Adrenal gland (tissue), 12 donors: Measurements from ENCODE around the gene PTBP1. TPM values are rescaled to one million over a fixed set of nuclear protein-coding genes. Genes with fewer than 3 reads are reported as not detected.
A peak's percentile ranks its signal among the peaks of the same experiment; 100 is the strongest.
"Not testable (repeated sequence)": the region's sequence is repeated elsewhere in the genome, so short reads cannot be mapped to it uniquely, and the experiment has no call there.

Experiments
- DNase-seq, 7 donors: peaks; one replicate each; pipeline ENCODE4 v3.0.0-alpha.2; 2019 to 2020
- H3K27ac ChIP-seq, 5 donors: fragments of 200-600 bp; sonication (generic) in 4 of 5; 1 replicate in 3 of 5; 2 replicates in 2 of 5; pipeline versions ENCODE4 v1.5.1 to v1.8.0; 2016 to 2020; ENCODE audit warnings: mild to moderate bottlenecking in 1 of 5
- H3K27me3 ChIP-seq: fragments of 200-600 bp; 2 replicates; pipeline ENCODE4 v1.8.0; 2021
- H3K36me3 ChIP-seq, 2 donors: fragments of 200-600 bp; replicated peaks in 1 of 2; 1 replicate in 1 of 2; 2 replicates in 1 of 2; pipeline versions ENCODE4 v1.5.1 to v1.8.0; 2018 to 2022
- H3K4me1 ChIP-seq, 2 donors: fragments of 200-600 bp; replicated peaks in 1 of 2; 1 replicate in 1 of 2; 2 replicates in 1 of 2; pipeline versions ENCODE4 v1.5.1 to v1.8.0; 2018 to 2021
- H3K4me3 ChIP-seq, 4 donors: fragments of 200-600 bp; sonication (generic) in 3 of 4; one replicate each; pipeline ENCODE4 v1.5.1; 2016 to 2018
- H3K9me3 ChIP-seq, 3 donors: fragments of 200-600 bp; sonication (generic) in 1 of 3; replicated peaks in 1 of 3; 1 replicate in 2 of 3; 2 replicates in 1 of 3; pipeline versions ENCODE4 v1.5.1 to v1.8.0; 2016 to 2021
- CTCF ChIP-seq, 6 experiments: fragments of 450-650 bp in 4 of 6; fragments of 200-600 bp in 2 of 6; sonication (generic) in 1 of 6; IDR thresholded peaks; 1 replicate in 5 of 6; 2 replicates in 1 of 6; pipeline versions ENCODE4 v1.5.1 to v1.8.0; 2016 to 2021; ENCODE audit warnings: antibody characterized with exemption in 6 of 6, mild to moderate bottlenecking in 2 of 6, moderate library complexity in 1 of 6
- POLR2A ChIP-seq, 2 donors: fragments of 450-650 bp; IDR thresholded peaks; one replicate each; pipeline ENCODE4 v1.6.1; 2017; ENCODE audit warnings: antibody characterized with exemption in 2 of 2, mild to moderate bottlenecking in 2 of 2, moderate library complexity in 1 of 2
- WGBS, 4 donors: extraction: QIAGEN DNeasy Blood & Tissue Kit in 2 of 4; methylation state at CpG; one replicate each; pipeline versions ENCODE4 v1.1.5 to v1.1.7; 2013 to 2017; 5-methylcytosine and 5-hydroxymethylcytosine counted together
- intact Hi-C, 2 donors: fragments of 100-400 bp; cut with DNase I; formaldehyde crosslinking; loops; one replicate each; pipeline versions ENCODE4 v1.14.1 to v1.15.0; 2022 to 2023
- polyA plus RNA-seq, 3 donors: library from polyadenylated mRNA; stranded (reverse); fragments of 200-250 nt in 2 of 3; fragments of 350-450 nt in 1 of 3; fragmentation: Illumina TruSeq in 1 of 3; extraction: RNeasy Lipid Tissue Mini Kit (QIAGEN cat#74804) in 1 of 3; gene quantifications; one replicate each; pipeline ENCODE4 v1.2.3, GENCODE V29; 2013 to 2014
- total RNA-seq, 9 donors: library from RNA; depleted of rRNA in 4 of 9; stranded (reverse); fragments of >200 nt in 4 of 9; fragments of 120-200 nt in 1 of 9; fragmentation: NEBNext Ultra II Directional in 1 of 9; extraction: Animal tissue kit (Norgen Biotek cat#: 25700) in 1 of 9; gene quantifications; one replicate each; pipeline versions ENCODE4 v1.1.0 to v1.2.4, GENCODE V29; 2013 to 2023
- donor health status: healthy with polysubstance abuse.
- donor health status: Bipolar disorder and iron deficiency.
- donor health status: DM: yes; HTN: yes; CAD: no.
- donor health status: DM: no; HTN: no; CAD: no.
- donor health status: DM: no; HTN: no; CAD: no.
- donor health status: DM: yes; HTN: yes; CAD: no.

Gene PTBP1
- total and polyA plus RNA-seq, 12 donors = 64.6 to 236 (median 146) TPM

GRCh38 chr19:848386-848921 lies 51.2 kb downstream of the PTBP1 start:
- intact Hi-C loops = no loop called here
- no peak overlapping the region for H3K27ac ChIP-seq
- H3K9me3 ChIP-seq = no peaks in the 10 kb centered on the region
- H3K4me1 ChIP-seq = peaks cover 6 to 15% of the 10 kb centered on the region in 2 donors
- H3K4me3 ChIP-seq = no peak overlapping the region
- no peaks in the 10 kb centered on the region for H3K36me3 ChIP-seq
- 36 to 45% (median 43%) methylated on average over 9 to 12 of the region's 12 CpGs for WGBS, 4 donors
- H3K27me3 ChIP-seq = peaks cover 19% of the 10 kb centered on the region
- TF ChIP-seq POLR2A (IDR thresholded peaks at IDR 0.05) (no peak), CTCF (IDR thresholded peaks at IDR 0.05) (no peak)
- DNase-seq = peak in 1 of 7 donors; percentile 28

DNA sequence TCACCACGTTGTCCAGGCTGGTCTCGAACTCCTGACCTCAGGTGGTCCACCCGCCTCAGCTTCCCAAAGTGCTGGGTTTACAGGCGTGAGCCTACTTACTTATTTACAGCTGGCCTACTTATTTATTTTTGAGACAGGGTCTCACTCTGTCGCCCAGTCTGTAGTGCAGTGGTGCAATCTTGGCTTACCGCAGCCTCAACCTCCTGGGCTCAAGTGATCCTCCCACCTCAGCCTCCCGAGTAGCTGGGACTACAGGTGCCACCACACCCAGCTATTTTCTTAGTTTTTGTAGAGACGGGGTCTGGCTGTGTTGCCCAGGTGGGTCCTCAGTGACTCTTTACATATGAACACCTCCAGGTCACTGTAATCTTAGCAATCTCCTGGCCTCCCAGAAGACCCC lies 51.9 kb downstream of the PTBP1 start:
- H3K36me3 ChIP-seq, H3K9me3 ChIP-seq, DNase-seq, H3K4me3 ChIP-seq, H3K4me1 ChIP-seq, H3K27ac ChIP-seq, intact Hi-C loops: not testable (repeated sequence)
- WGBS, 4 donors = 78 to 85% (median 82%) methylated on average over 8 of the region's 8 CpGs
- H3K27me3 ChIP-seq = peaks cover 14% of the 10 kb centered on the region

GRCh38 chr19:850221-850978 lies 53.1 kb downstream of the PTBP1 start:
- H3K4me1 ChIP-seq = peaks cover 0 to 10% of the 10 kb centered on the region in 2 donors
- 13 to 52% (median 26%) methylated on average over 8 to 28 of the region's 28 CpGs for WGBS, 4 donors
- intact Hi-C loops = loop anchor here in 1 of 2 donors (10.0 kb wide), 1 partner anchor 76 kb away; no protein-coding TSS in a partner anchor
- H3K27ac ChIP-seq = peak overlapping the region; percentile 21 to 92 (median 65)
- no peaks in the 10 kb centered on the region for H3K36me3 ChIP-seq
- H3K9me3 ChIP-seq = no peaks in the 10 kb centered on the region
- DNase-seq = peak; percentile 88 to 98 (median 96)
- peak overlapping the region in 1 of 4 donors; percentile 21 for H3K4me3 ChIP-seq
- H3K27me3 ChIP-seq = peaks cover 14% of the 10 kb centered on the region
- no peak for TF ChIP-seq CTCF (IDR thresholded peaks at IDR 0.05)
- TF ChIP-seq POLR2A (IDR thresholded peaks at IDR 0.05) = peak in 1 of 2 donors; percentile 35

DNA sequence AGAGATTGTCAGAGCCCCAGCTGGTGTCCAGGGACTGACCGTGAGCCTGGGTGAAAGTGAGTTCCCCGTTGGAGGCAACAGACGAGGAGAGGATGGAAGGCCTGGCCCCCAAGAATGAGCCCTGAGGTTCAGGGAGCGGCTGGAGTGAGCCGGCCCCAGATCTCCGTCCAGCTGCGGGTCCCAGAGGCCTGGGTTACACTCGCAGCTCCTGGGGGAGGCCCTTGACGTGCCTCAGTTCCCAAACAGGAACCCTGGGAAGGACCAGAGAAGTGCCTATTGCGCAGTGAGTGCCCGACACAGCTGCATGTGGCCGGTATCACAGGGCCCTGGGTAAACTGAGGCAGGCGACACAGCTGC lies 53.7 kb downstream of the PTBP1 start:
- Histone ChIP-seq H3K36me3 (no peaks in the 10 kb centered on the region), H3K27ac (peak overlapping the region; percentile 21 to 92 (median 65)), H3K9me3 (no peaks in the 10 kb centered on the region), H3K4me1 (peaks cover 0 to 10% of the 10 kb centered on the region in 2 donors), H3K27me3 (peaks cover 13% of the 10 kb centered on the region), H3K4me3 (peak overlapping the region in 1 of 4 donors; percentile 21)
- intact Hi-C loops = loop anchor here in 1 of 2 donors (10.0 kb wide), 1 partner anchor 76 kb away; no protein-coding TSS in a partner anchor
- WGBS, 4 donors = 17 to 36% (median 27%) methylated on average over 7 to 13 of the region's 13 CpGs
- DNase-seq = no peak
- TF ChIP-seq CTCF (IDR thresholded peaks at IDR 0.05) (no peak), POLR2A (IDR thresholded peaks at IDR 0.05) (peak in 1 of 2 donors; percentile 4)
